HCT116 (cell line): Measurements from ENCODE around the gene PDE4C. TPM values are rescaled to one million over a fixed set of nuclear protein-coding genes. Genes with fewer than 3 reads are reported as not detected.

ENCODE experiments used
- ATAC-seq: fragments of 200-7000 bp; cut with Tn5 transposase; 2 replicates; pipeline ENCODE4 v1.9.1; 2020; ENCODE audit warnings: mild to moderate bottlenecking, moderate library complexity
- BruUV-seq: library from RNA; stranded (reverse); fragments of 400-500 nt; replicated peaks from 2 replicates; lab custom pipeline; 2021; lab: Mats Ljungman, UMichigan
- CTCF ChIA-PET: fragments of 300-600 bp; sonication (Branson Sonifier 250); formaldehyde crosslinking; loops from one replicate; lab custom pipeline; 2021; ENCODE audit warnings: antibody characterized with exemption; lab: Charles Lee
- POLR2A ChIA-PET: fragments of 300-600, 350-600 bp; sonication (Branson Sonifier 250); formaldehyde crosslinking; loops from one replicate; lab custom pipeline; 2021; ENCODE audit warnings: antibody characterized with exemption; lab: Charles Lee
- RAD21 ChIA-PET, 2 experiments: fragments of 300-600 bp; sonication (Branson Sonifier 250); formaldehyde crosslinking; loops; one replicate each; lab custom pipeline; 2023; ENCODE audit warnings: low total read pairs in 2 of 2; ENCODE audit not compliant: uncharacterized antibody in 2 of 2, unreplicated experiment in 2 of 2, low non-redundant PET in 1 of 2; lab: Charles Lee
- DNase-seq: peaks from one replicate; pipeline ENCODE4 v3.0.0-alpha.2; 2010; ENCODE audit warnings: low read depth, low spot score
- H2AFZ ChIP-seq: fragments of 200-600 bp; shearing (Covaris generic), sonication (generic); 2 replicates; pipeline ENCODE4 v1.6.1; 2017; ENCODE audit warnings: low read depth, mixed run types, mixed read lengths, antibody characterized with exemption, low read length; ENCODE audit not compliant: poor library complexity, severe bottlenecking
- H3K27ac ChIP-seq: 2 replicates; pipeline ENCODE4 v1.5.1; 2012; ENCODE audit warnings: low read depth, low read length
- H3K27me3 ChIP-seq: fragments of 200-600 bp; sonication (generic); 2 replicates; pipeline ENCODE4 v1.6.1; 2016; ENCODE audit warnings: mixed run types, low read length, mixed read lengths; ENCODE audit not compliant: insufficient read depth
- H3K36me3 ChIP-seq, 2 experiments: fragments of 200-500 bp in 1 of 2; fragments of 200-600 bp in 1 of 2; sonication (Bioruptor generic) in 1 of 2; sonication (generic) in 1 of 2; 2 replicates each; pipeline versions ENCODE4 v1.5.1 to v1.6.1; 2014 to 2016; ENCODE audit warnings: low read length in 2 of 2, inconsistent platforms in 1 of 2, mixed read lengths in 1 of 2, mixed run types in 1 of 2; ENCODE audit not compliant: insufficient read depth in 2 of 2, control insufficient read depth in 1 of 2
- H3K4me1 ChIP-seq, 2 experiments: fragments of 200-600 bp in 1 of 2; sonication (generic) in 1 of 2; 2 replicates each; pipeline versions ENCODE4 v1.5.1 to v1.6.1; 2012 to 2017; ENCODE audit warnings: low read length in 2 of 2, inconsistent platforms in 1 of 2, mild to moderate bottlenecking in 1 of 2, mixed read lengths in 1 of 2, mixed run types in 1 of 2, moderate library complexity in 1 of 2; ENCODE audit not compliant: insufficient read depth in 2 of 2, control insufficient read depth in 1 of 2
- H3K4me2 ChIP-seq: fragments of 200-600 bp; sonication (generic); 2 replicates; pipeline ENCODE4 v1.6.1; 2017; ENCODE audit warnings: mixed run types, low read length, mixed read lengths
- H3K4me3 ChIP-seq, 2 experiments: fragments of 200-600 bp in 1 of 2; sonication (generic) in 1 of 2; replicated peaks in 1 of 2; 2 replicates each; pipeline ENCODE4 v1.5.1; 2011 to 2016; ENCODE audit warnings: low read length in 2 of 2, control low read depth in 1 of 2, low read depth in 1 of 2, mild to moderate bottlenecking in 1 of 2, mixed read lengths in 1 of 2, mixed run types in 1 of 2
- H3K79me2 ChIP-seq: fragments of 200-600 bp; sonication (generic); 2 replicates; pipeline ENCODE4 v1.6.1; 2017; ENCODE audit warnings: mild to moderate bottlenecking, mixed run types, low read length, moderate library complexity, mixed read lengths; ENCODE audit not compliant: insufficient read depth
- H3K9ac ChIP-seq: fragments of 200-600 bp; sonication (generic); 2 replicates; pipeline ENCODE4 v1.6.1; 2016; ENCODE audit warnings: low read length, mixed read lengths
- H3K9me2 ChIP-seq: fragments of 200-600 bp; sonication (generic), shearing (Covaris generic); 2 replicates; pipeline ENCODE4 v1.6.1; 2017; ENCODE audit warnings: mixed run types, mild to moderate bottlenecking, moderate library complexity; ENCODE audit not compliant: insufficient read depth
- H3K9me3 ChIP-seq, 2 experiments: fragments of 200-500 bp in 1 of 2; fragments of 200-600 bp in 1 of 2; sonication (Bioruptor generic) in 1 of 2; sonication (generic) in 1 of 2; 2 replicates each; pipeline ENCODE4 v1.6.1; 2014 to 2017; ENCODE audit warnings: low read length in 2 of 2, mixed read lengths in 2 of 2, inconsistent platforms in 1 of 2, low read depth in 1 of 2, mild to moderate bottlenecking in 1 of 2, mixed run types in 1 of 2, moderate library complexity in 1 of 2; ENCODE audit not compliant: control insufficient read depth in 1 of 2, insufficient read depth in 1 of 2
- H4K20me1 ChIP-seq: fragments of 200-600 bp; sonication (generic), shearing (Covaris generic); 2 replicates; pipeline ENCODE4 v1.6.1; 2017; ENCODE audit warnings: mixed run types, mild to moderate bottlenecking, moderate library complexity; ENCODE audit not compliant: insufficient read depth
- ELF1 ChIP-seq: IDR thresholded peaks from 2 replicates; pipeline ENCODE4 v1.6.1; 2012; ENCODE audit warnings: low read depth, borderline replicate concordance
- EZH2phosphoT487 ChIP-seq: fragments of 200-600 bp; IDR thresholded peaks from 2 replicates; pipeline ENCODE4 v1.6.1; 2018; ENCODE audit warnings: antibody characterized with exemption, borderline replicate concordance
- MAX ChIP-seq: IDR thresholded peaks from 2 replicates; pipeline ENCODE4 v1.6.1; 2012
- SIN3A ChIP-seq: IDR thresholded peaks from 2 replicates; pipeline ENCODE4 v1.6.1; 2012; ENCODE audit warnings: low read depth
- SP1 ChIP-seq: IDR thresholded peaks from 2 replicates; pipeline ENCODE4 v1.6.1; 2012; ENCODE audit warnings: low read depth
- TCF7L2 ChIP-seq: IDR thresholded peaks from 2 replicates; pipeline ENCODE4 v1.7.0; 2011; ENCODE audit warnings: borderline replicate concordance, inconsistent platforms; ENCODE audit not compliant: insufficient read depth, insufficient read length; ENCODE audit errors: extremely low read depth
- YY1 ChIP-seq: IDR thresholded peaks from 2 replicates; pipeline ENCODE4 v1.6.1; 2011; ENCODE audit warnings: low read length, low read depth, moderate library complexity, mild to moderate bottlenecking; ENCODE audit not compliant: insufficient replicate concordance; ENCODE audit errors: extremely low read depth
- ZBTB33 ChIP-seq: IDR thresholded peaks from 2 replicates; pipeline ENCODE4 v1.6.1; 2011; ENCODE audit warnings: mild to moderate bottlenecking, low read length, moderate library complexity; ENCODE audit not compliant: insufficient replicate concordance; ENCODE audit errors: extremely low read depth
- ZFX ChIP-seq: fragments of 450-650 bp; IDR thresholded peaks from 2 replicates; pipeline ENCODE4 v1.6.1; 2017
- intact Hi-C: fragments of 100-400 bp; cut with micrococcal nuclease; formaldehyde crosslinking; loops from 2 replicates; pipeline ENCODE4 v1.10.0; 2022
- total RNA-seq: library from RNA; stranded (reverse); gene quantifications from one replicate; pipeline ENCODE4 v1.2.1, GENCODE V29; 2021; ENCODE audit not compliant: unreplicated experiment
- TF ChIP-seq, protein P1 (sequence below), 3 experiments: fragments of 200-600 bp in 1 of 3; sonication (generic) in 1 of 3; IDR thresholded peaks in 2 of 3; conservative IDR thresholded peaks in 1 of 3; 2 replicates each; pipeline ENCODE4 v1.5.1; 2012 to 2017; ENCODE audit warnings: low read depth in 2 of 3, low read length in 2 of 3, antibody characterized with exemption in 1 of 3, borderline replicate concordance in 1 of 3, control low read depth in 1 of 3, mild to moderate bottlenecking in 1 of 3, mixed read lengths in 1 of 3, mixed run types in 1 of 3, moderate library complexity in 1 of 3; ENCODE audit not compliant: insufficient read depth in 1 of 3

Gene PDE4C
- total RNA-seq, 1 experiment from 2014 or later, result 1.5 TPM

- ChIA-PET CTCF (no interaction called here), RAD21 (no interaction called here), POLR2A (interaction anchor here (1.5 kb wide), 1 partner anchor 60 kb away, joined by 3 read pairs; the partner anchor contains the start of gene LSM4)
- ATAC-seq (no peak), DNase-seq (no peak)
- Histone ChIP-seq H3K36me3 (no peaks in the 10 kb centered on the region), H4K20me1 (no peaks in the 10 kb centered on the region), H2AFZ (no peak overlapping the region), H3K9me2 (no peaks in the 10 kb centered on the region), H3K4me1 (no peaks in the 10 kb centered on the region), H3K4me2 (no peak overlapping the region), H3K9me3 (no peaks in the 10 kb centered on the region), H3K9ac (no peak overlapping the region), H3K27ac (no peak overlapping the region), H3K27me3 (no peaks in the 10 kb centered on the region), H3K4me3 (no peak overlapping the region), H3K79me2 (no peaks in the 10 kb centered on the region)
- BruUV-seq, result no TSS peak
- intact Hi-C loops, result no loop called here
- TF ChIP-seq ZFX, result no peak
- no peak for TF ChIP-seq SP1
- TF ChIP-seq SIN3A, result no peak
- no peak for TF ChIP-seq YY1
- no peak for TF ChIP-seq EZH2phosphoT487
- no peak for TF ChIP-seq ZBTB33
- TF ChIP-seq TCF7L2, result no peak
- TF ChIP-seq MAX, result no peak
- no peak for TF ChIP-seq ELF1
- TF ChIP-seq, protein P1, sequence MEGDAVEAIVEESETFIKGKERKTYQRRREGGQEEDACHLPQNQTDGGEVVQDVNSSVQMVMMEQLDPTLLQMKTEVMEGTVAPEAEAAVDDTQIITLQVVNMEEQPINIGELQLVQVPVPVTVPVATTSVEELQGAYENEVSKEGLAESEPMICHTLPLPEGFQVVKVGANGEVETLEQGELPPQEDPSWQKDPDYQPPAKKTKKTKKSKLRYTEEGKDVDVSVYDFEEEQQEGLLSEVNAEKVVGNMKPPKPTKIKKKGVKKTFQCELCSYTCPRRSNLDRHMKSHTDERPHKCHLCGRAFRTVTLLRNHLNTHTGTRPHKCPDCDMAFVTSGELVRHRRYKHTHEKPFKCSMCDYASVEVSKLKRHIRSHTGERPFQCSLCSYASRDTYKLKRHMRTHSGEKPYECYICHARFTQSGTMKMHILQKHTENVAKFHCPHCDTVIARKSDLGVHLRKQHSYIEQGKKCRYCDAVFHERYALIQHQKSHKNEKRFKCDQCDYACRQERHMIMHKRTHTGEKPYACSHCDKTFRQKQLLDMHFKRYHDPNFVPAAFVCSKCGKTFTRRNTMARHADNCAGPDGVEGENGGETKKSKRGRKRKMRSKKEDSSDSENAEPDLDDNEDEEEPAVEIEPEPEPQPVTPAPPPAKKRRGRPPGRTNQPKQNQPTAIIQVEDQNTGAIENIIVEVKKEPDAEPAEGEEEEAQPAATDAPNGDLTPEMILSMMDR (IDR thresholded peaks at IDR 0.05 in 2 of 3, conservative IDR thresholded peaks at IDR 0.05 in 1 of 3; ENCODE audit: borderline replicate concordance in 1 of 3, insufficient read depth in 1 of 3, low read depth in 2 of 3, low read length in 2 of 3), result no peak
Measured at GRCh38 chr19:18262917-18263316, 36.7 kb upstream of the PDE4C start.
